Measurements from ENCODE around the gene ERC2. TPM values are rescaled to one million over a fixed set of nuclear protein-coding genes. Genes with fewer than 3 reads are reported as not detected.

ERC2 gene
- total and polyA plus RNA-seq, 2 of the 8 experiments (the other 6 are each of a cell fraction or from before 2014, with no cell fraction given), result 16.4 to 22.8 TPM

GRCh38 chr3:56342475-56342874 is 125.8 kb downstream of the ERC2 start (continued):
- TF ChIP-seq CHD7 (IDR thresholded peaks at IDR 0.05; ENCODE audit: insufficient replicate concordance, low read length) (no peak), TEAD4 (IDR thresholded peaks at IDR 0.05; ENCODE audit: low read depth, low read length) (no peak)

Measured in H1 (cell line).